ENCODE measurements around the gene STH. TPM values are rescaled to one million over a fixed set of nuclear protein-coding genes. Genes with fewer than 3 reads are reported as not detected.
"Not testable (repeated sequence)": the region's sequence is repeated elsewhere in the genome, so short reads cannot be mapped to it uniquely, and the experiment has no call there.

STH gene
- polyA plus RNA-seq, 1 donor (not counting 4 experiments of a cell fraction or from before 2014, with no cell fraction given) = not detected

- Histone ChIP-seq H2AFZ (ENCODE audit: control insufficient read depth, low read length) (peak overlapping the region; percentile 36), H4K20me1 (ENCODE audit: control insufficient read depth, extremely low read depth, insufficient read depth, low read length) (no peaks in the 10 kb centered on the region), H3K4me1 (ENCODE audit: control insufficient read depth, extremely low read depth, insufficient read depth, low read length) (no peaks in the 10 kb centered on the region), H3K4me2 (ENCODE audit: control insufficient read depth, extremely low read depth, insufficient read depth, low read depth, low read length) (no peak overlapping the region), H3K79me2 (ENCODE audit: control insufficient read depth, insufficient read depth, low read length) (no peaks in the 10 kb centered on the region), H3K9ac (ENCODE audit: control insufficient read depth, extremely low read depth, insufficient read depth, low read length) (no peak overlapping the region), H3K4me3 (ENCODE audit: control insufficient read depth in 2 of 3, extremely low read depth in 1 of 3, insufficient read depth in 2 of 3, low read depth in 1 of 3, low read length in 3 of 3) (no peak overlapping the region), H3K27me3 (ENCODE audit: control insufficient read depth, extremely low read depth, insufficient read depth, low read length) (no peaks in the 10 kb centered on the region), H3K36me3 (ENCODE audit: control insufficient read depth in 2 of 2, extremely low read depth in 1 of 2, insufficient read depth in 2 of 2, low read length in 2 of 2) (peaks cover 0 to 2% of the 10 kb centered on the region in 2 experiments), H3K9me3 (ENCODE audit: control insufficient read depth, low read depth, low read length) (no peaks in the 10 kb centered on the region), H3K9me1 (ENCODE audit: control insufficient read depth, extremely low read depth, insufficient read depth, low read length) (no peaks in the 10 kb centered on the region), H3K27ac (ENCODE audit: control insufficient read depth, insufficient read depth, low read length) (no peak overlapping the region)
- FAIRE-seq = no peak
- dilution Hi-C loops (cut with MboI; ENCODE audit: extremely low pct_ligation_motif_present, low sequenced_read_pairs) = no loop called here
- no peak for TF ChIP-seq CTCF (optimal IDR thresholded peaks at IDR 0.05 in 1 of 3, IDR thresholded peaks at IDR 0.05 in 1 of 3, conservative IDR thresholded peaks at IDR 0.05 in 1 of 3; ENCODE audit: extremely low read depth in 1 of 3, insufficient read depth in 2 of 3, low read length in 3 of 3)
- TF ChIP-seq EZH2 (IDR thresholded peaks at IDR 0.05; ENCODE audit: low read length) = no peak
- DNase-seq (ENCODE audit: low read depth, low spot score) = no peak
Measured at GRCh38 chr17:46020023-46020761, 21.1 kb downstream of the STH start.

- TF ChIP-seq CTCF (optimal IDR thresholded peaks at IDR 0.05 in 1 of 3, IDR thresholded peaks at IDR 0.05 in 1 of 3, conservative IDR thresholded peaks at IDR 0.05 in 1 of 3; ENCODE audit: extremely low read depth in 1 of 3, insufficient read depth in 2 of 3, low read length in 3 of 3) (no peak), EZH2 (IDR thresholded peaks at IDR 0.05; ENCODE audit: low read length) (no peak)
- H3K4me2 ChIP-seq (ENCODE audit: control insufficient read depth, extremely low read depth, insufficient read depth, low read depth, low read length) = no peak overlapping the region
- H3K27ac ChIP-seq (ENCODE audit: control insufficient read depth, insufficient read depth, low read length) = no peak overlapping the region
- no peaks in the 10 kb centered on the region for H3K27me3 ChIP-seq (ENCODE audit: control insufficient read depth, extremely low read depth, insufficient read depth, low read length)
- no peak overlapping the region for H3K9ac ChIP-seq (ENCODE audit: control insufficient read depth, extremely low read depth, insufficient read depth, low read length)
- no peaks in the 10 kb centered on the region for H4K20me1 ChIP-seq (ENCODE audit: control insufficient read depth, extremely low read depth, insufficient read depth, low read length)
- no peaks in the 10 kb centered on the region for H3K4me1 ChIP-seq (ENCODE audit: control insufficient read depth, extremely low read depth, insufficient read depth, low read length)
- H3K9me3 ChIP-seq (ENCODE audit: control insufficient read depth, low read depth, low read length) = no peaks in the 10 kb centered on the region
- H3K79me2 ChIP-seq (ENCODE audit: control insufficient read depth, insufficient read depth, low read length) = no peaks in the 10 kb centered on the region
- DNase-seq (ENCODE audit: low read depth, low spot score) (no peak), FAIRE-seq (no peak)
- no peaks in the 10 kb centered on the region for H3K9me1 ChIP-seq (ENCODE audit: control insufficient read depth, extremely low read depth, insufficient read depth, low read length)
- H2AFZ ChIP-seq (ENCODE audit: control insufficient read depth, low read length) = no peak overlapping the region
- H3K4me3 ChIP-seq (ENCODE audit: control insufficient read depth in 2 of 3, extremely low read depth in 1 of 3, insufficient read depth in 2 of 3, low read depth in 1 of 3, low read length in 3 of 3) = no peak overlapping the region
- H3K36me3 ChIP-seq (ENCODE audit: control insufficient read depth in 2 of 2, extremely low read depth in 1 of 2, insufficient read depth in 2 of 2, low read length in 2 of 2) = peaks cover 0 to 2% of the 10 kb centered on the region in 2 experiments
- dilution Hi-C loops (cut with MboI; ENCODE audit: extremely low pct_ligation_motif_present, low sequenced_read_pairs) = no loop called here
Measured at GRCh38 chr17:46020998-46021397, 21.9 kb downstream of the STH start.

GRCh38 chr17:46023366-46023765, 24.3 kb downstream of the STH start:
- H4K20me1 ChIP-seq (ENCODE audit: control insufficient read depth, extremely low read depth, insufficient read depth, low read length); FAIRE-seq; H3K36me3 ChIP-seq (ENCODE audit: control insufficient read depth in 2 of 2, extremely low read depth in 1 of 2, insufficient read depth in 2 of 2, low read length in 2 of 2); H3K9me3 ChIP-seq (ENCODE audit: control insufficient read depth, low read depth, low read length); H3K9me1 ChIP-seq (ENCODE audit: control insufficient read depth, extremely low read depth, insufficient read depth, low read length); H3K79me2 ChIP-seq (ENCODE audit: control insufficient read depth, insufficient read depth, low read length); H3K9ac ChIP-seq (ENCODE audit: control insufficient read depth, extremely low read depth, insufficient read depth, low read length); H3K4me3 ChIP-seq (ENCODE audit: control insufficient read depth in 2 of 3, extremely low read depth in 1 of 3, insufficient read depth in 2 of 3, low read depth in 1 of 3, low read length in 3 of 3); DNase-seq (ENCODE audit: low read depth, low spot score); H3K27me3 ChIP-seq (ENCODE audit: control insufficient read depth, extremely low read depth, insufficient read depth, low read length); H3K4me2 ChIP-seq (ENCODE audit: control insufficient read depth, extremely low read depth, insufficient read depth, low read depth, low read length); H3K4me1 ChIP-seq (ENCODE audit: control insufficient read depth, extremely low read depth, insufficient read depth, low read length); H3K27ac ChIP-seq (ENCODE audit: control insufficient read depth, insufficient read depth, low read length); H2AFZ ChIP-seq (ENCODE audit: control insufficient read depth, low read length); dilution Hi-C loops (cut with MboI; ENCODE audit: extremely low pct_ligation_motif_present, low sequenced_read_pairs): not testable (repeated sequence)
